Stimulated activated CD4-positive, alpha-beta T cell treated with anti-CD3 and anti-CD28 coated beads, Interleukin-15, amount 100 ng/mL, for 1 hour (primary cell): ENCODE results near the gene ZNF407.

Experiments used
- DNase-seq, 2 donors: peaks; one replicate each; pipeline ENCODE4 v3.0.0-alpha.2; 2020; ENCODE audit warnings: low read depth in 1 of 2, low spot score in 1 of 2

The ZNF407 gene

DNA sequence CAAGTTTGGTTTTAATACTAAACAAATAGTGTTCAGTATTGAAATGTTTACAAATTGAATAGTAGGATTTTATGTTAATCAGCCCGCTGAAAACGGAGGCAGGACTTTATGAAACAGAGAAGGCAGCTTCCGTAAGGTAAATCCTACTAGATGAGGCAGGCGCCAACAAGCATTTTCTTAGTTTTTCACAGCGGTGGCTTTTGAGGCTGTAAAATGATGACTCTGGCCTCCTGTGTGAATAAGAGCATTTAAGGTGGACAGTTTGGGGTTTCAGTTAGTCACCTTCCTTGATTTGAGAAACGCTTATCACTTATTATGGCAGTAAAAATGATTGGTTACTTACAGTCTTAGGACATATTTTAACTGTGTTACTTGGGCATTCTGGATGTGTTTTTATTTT is 398.4 kb downstream of the ZNF407 start:
- no peak for DNase-seq

DNA sequence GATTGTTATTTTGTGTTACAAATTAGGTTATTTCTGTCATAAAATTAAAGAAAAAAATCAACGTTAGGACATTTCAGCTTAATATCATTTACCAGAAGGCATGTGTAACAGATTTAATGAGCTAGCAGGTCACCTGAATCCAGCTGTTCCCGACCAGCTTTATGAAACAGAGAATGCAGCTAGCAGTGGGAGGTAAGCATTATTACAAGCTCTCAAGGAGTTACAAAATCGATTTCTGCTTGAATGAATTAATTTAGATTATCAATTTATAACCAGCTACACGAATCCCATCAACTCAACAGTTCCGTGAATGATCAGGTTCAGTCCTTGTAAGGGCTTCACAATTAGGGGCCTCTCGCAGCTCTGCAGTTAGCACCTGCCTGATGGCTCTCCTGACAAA is 399.3 kb downstream of the ZNF407 start:
- DNase-seq, result no peak

DNA sequence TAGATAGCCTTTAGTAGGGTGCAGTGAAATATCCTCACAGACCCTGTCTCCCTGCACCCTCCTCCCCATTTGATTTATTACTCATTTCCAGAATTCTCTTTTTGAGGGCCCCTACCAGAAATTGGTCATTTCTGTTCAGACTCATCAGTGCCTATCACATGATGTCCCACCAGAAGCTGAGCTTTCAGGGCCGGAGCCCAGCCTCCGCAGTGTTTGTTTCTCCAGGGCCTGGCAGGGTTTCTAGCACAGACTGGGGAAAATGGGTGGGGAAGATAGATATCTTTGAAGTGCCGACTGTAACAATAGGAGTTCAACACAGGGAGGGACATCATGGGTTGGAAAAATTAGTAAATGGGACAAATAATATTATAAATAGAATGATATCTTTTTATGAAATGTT is 403.2 kb downstream of the ZNF407 start:
- no peak for DNase-seq

DNA sequence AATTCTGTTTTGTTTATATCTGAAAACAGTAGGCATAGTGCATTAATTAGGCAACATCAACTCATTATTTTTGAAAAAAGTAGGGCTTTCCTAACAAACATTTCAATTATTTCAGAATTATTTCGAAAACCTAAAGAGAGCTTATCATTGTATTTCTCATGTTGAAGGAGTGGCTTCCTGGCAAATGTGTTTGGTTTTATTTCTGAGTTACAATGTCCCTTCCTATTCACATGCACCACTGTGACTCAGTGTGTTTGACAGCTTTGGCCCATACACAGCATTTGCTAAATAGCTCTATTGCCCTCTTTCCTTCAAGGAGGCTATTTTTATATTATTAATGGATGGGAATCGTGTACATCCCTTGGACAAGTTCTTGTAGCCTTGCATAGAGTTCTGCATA is 405.4 kb downstream of the ZNF407 start:
- DNase-seq, result no peak

DNA sequence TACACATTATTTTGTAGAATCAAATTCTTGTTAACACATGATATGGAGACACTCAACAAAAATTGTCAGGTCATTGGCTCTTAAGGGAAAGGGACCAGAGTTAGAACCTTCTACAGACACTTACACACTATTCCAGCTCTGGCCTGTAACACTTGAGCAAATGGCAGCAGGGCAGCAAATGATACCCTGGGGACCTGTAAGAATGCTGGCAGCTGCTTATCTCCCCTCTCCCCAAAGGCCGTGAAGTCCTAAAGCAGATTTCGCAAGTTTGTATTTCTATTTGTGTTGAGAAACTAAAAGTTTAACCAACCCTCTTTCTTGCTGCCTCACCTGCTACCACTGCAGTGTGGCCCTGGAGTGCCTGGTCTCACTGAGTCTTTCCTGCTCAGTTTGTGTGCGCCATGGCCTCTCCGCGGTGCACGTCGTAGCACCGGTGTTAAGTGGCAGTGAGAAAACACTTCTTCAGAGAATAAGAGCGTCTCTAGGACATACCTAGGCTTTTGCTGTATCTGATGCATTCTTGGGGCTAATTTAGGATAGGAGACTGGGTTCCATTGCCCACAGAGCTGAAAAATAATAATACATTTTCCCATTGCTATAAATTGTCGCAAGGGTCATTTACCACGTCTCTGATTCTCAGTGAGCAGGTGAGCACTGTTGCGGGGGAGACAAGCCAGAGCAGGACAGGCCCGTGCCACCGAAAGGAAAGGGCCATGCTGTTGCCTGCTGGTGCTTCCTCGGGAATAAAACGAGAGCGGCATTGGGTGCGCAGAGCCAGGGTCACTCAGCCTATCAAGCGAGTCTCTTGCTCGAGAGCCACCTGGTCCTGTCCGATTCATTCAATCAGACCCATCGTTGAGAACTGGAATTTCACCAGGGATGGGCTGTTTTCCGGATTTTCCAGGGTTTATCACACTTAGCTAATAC is 406.4 kb downstream of the ZNF407 start:
- DNase-seq, result no peak

DNA sequence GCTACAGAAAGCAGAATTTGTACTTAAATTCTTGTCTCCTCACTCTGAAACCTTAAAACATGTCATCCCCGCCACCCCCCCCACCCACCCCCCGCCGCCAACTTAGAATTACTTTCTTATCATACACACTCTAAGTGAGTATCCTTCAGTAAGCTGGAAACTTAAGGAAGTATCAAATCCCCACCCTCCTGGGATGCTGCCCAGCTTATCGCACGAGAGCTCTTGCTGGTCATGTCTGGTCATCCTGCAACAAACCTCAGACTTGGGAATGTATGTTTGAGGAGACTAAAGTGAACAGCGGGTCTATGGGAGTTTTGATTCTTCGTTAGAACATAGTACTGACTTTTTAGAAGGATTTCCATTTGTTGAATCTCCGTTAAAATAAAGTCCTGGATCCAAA is 408.0 kb downstream of the ZNF407 start:
- no peak for DNase-seq

DNA sequence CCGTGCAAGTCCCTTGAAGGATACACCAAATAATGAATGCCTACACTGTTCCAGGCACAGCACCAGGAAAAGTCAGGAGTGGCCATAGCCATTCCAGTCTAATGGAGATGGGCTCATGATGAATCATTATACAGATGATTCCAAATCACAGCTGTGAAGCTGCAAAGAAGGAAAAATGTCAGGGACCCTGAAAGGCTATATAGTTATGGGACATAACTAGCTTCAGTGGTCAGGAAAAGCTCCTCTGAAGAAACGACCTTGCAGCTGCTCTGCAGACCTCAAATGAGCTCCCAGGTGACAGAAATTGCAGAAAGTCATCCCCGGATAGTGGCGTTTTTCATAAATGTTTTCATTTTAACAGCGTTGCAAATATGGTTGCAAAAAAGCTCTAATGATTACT is 410.5 kb downstream of the ZNF407 start:
- DNase-seq, result no peak

DNA sequence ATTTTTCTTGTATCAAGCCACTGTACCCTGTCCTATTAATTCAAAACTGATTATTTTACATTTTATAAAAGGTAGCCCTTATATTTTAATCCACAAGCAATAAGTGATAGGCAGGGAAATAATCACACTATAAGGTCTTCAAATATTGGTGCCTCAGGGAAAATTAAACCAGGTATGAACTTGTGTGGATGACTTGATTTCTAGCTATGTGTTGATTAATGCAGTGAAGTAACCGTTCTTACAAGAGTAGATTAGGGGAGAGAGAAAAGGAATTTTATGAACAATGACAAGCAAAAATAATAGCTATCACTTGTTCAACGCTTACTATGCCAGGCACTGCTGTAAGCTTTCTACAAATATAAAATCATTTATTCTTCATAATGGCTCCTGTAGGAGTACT is 411.6 kb downstream of the ZNF407 start:
- DNase-seq, result no peak

DNA sequence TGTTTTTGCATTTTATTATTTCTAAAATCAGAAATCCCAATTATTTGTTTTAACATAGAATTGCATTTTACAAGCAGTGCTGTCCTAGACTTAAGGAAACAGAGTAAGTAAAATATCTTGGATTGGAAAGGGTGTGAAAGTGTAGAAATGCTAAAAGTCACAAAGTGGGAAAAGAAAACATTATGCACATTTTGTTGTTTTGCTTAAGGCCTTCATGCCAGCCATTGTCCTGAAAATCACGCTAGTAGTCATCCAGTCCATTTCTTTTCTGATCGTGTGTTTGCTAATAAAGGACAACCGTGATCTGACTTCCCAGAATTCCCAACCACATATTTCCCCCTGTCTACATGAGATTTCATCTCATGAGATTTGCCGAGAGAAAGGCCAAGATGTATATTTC is 412.2 kb downstream of the ZNF407 start:
- DNase-seq, result no peak

DNA sequence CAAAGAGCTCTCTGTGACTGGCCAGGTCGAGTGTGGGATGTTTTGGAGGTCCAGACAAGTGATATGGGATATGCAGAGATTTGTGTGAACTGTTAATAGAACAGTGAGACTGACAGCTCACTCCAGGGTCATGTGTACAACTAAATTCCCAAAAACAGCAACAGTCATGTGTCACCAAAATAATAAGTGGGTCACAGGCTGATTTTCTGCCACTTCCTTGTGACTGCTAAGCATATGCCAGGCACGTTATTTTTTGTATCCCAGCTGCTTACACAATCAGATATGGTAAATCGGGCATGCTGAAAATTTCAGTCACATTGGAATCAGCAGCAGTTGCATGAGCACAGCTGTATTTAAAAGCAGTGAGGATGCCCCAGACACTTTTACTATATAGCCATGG is 412.6 kb downstream of the ZNF407 start:
- no peak for DNase-seq

DNA sequence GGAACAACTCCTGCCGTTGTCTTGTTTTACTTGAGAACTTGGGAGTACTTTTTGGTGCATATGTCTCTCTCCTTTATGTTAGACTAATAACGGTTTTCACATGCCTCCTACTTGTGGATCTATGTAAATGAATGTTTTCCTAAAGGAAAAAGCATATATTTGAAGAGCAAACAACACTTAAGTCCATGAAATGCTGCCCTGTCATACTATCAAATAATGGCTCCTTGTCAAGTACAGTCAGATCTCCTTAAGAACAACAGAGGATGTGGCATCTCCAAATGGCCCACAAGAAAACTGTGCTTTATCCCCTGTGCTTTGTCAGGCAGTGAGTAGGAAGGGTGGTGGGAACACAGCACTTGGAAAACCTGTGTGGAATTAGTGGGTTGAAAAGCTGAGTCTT is 413.0 kb downstream of the ZNF407 start:
- DNase-seq, result no peak

DNA sequence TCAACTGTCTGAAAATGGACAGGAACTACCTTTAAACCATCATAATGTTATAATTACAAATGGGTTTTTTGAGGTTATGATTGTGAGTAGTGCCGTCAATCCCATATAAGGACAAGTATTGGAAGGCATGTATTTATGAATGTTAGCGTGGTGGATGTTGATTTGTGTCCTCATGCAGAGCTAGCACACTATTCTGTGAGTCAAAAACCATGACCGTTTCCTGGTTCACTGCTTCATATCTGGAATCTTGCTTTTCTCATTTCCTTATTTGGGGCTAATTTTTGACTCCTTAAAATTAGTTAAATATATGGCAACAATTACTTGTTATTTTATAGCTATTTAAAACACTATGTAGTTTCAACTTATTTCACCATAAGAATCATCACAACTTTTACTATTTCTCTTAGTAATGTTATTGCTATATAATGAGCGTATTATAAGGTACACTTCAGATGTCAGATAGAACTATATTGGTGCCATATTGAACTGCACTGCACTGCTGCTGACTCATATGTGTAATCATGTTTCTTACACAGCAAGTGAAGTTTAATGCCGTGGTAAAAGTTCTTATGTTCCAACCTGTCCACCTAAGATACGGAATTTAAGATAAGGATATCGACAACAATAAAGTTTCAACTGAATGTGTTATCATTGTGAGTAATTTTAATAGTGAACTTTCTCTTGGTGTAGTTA is 418.5 kb downstream of the ZNF407 start:
- DNase-seq, result no peak

DNA sequence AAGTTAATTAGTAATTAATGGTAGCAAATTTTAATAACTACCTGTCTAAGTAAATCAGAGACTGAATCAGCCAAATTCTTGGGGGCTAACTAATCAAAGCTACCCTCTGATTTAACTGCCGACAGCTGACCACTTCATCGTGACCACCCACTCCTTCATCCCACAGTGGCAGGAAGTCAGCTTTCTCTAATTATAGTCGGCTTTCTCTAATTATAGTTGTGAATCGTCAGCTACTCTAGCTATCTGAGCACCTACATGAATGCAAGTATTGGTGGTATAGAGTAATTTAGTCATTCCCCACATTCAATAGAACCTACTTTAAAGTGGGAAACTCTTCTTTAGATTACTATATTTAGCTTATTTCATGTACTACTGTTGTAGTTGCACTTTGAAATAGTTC is 425.8 kb downstream of the ZNF407 start:
- no peak for DNase-seq

DNA sequence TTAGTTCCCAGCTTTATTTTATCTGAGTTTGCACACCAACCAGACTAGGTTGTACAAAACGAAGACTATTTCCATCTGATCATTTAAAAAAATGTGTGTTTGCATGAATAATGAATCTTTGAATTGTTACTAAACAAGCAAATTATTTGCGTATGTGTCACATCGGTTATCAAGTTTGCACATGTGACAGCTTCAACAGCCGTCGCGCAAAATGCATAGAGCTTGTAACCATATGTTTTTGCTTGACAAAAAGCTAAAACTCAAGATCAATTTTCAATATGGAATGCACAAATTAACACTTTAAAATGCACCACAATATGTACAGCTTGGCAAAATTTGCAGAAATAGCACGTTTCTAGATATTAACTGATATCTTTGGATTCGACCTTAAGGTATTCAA is 427.2 kb downstream of the ZNF407 start:
- DNase-seq, result no peak

DNA sequence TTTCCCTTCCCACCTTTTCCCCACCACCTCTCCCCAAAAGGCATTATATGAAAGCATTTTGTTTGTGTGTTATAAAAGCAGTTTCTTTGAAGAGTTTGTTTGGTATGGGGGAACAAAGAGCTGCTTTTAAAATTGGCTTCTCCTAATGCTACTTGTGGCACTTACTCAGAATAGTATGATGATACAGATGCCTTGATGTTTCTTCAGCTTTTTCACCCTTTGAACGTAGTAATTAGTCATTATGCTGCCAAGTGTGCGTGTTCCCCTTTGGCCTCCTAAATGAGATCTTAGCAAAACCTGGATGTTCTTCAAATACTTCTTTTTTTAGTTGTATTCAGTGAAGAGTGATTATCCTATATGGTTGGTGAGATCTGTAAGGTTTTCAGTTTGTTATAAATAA is 427.9 kb downstream of the ZNF407 start:
- DNase-seq, result no peak

DNA sequence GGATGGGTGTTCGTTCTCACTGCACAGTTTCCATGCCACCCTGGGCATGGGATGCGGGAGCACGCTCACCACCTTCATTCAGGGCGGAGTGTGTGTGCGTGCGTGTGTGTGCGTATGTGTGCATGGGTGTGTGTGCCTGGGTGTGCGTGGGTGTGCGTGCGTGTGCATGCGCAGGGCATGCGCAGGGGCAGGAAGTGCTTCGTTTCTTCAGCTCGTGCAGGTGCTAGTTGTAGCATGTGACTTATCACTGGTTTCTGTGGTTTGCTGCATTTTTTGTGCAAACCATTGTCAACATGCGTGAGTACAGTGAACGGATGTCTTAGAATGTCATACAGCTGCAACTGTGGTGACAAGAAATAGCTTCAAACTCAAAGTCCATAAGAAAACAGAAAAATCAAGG is 431.8 kb downstream of the ZNF407 start:
- DNase-seq, result no peak

DNA sequence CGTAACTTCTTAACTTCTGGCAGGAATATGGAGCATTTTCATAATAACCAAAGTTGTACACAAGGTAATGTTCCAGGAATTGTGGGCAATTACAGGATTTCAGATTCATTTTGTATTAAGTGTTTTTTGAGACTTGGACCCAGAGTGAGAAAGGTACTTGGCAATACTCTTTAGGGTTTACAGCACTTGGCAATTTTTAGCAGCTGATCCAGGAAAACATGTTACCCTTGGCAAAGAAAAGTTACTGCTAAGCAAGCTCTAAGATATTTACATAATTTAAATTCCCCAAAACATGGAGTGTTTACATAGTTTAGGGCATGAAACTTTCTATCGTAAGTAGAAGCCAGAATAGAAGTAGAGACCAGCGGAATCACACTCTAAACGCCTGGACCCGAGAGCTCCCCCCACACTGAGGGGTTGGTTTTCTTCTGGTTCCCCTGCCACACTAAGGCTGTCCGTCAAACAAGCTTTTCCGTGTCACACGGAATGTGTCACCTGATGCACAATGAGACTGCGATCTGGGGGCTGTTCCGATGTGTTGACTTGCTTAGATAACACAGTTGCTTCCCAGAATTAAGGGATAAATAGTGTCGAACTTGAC is 434.1 kb downstream of the ZNF407 start:
- DNase-seq, result no peak

DNA sequence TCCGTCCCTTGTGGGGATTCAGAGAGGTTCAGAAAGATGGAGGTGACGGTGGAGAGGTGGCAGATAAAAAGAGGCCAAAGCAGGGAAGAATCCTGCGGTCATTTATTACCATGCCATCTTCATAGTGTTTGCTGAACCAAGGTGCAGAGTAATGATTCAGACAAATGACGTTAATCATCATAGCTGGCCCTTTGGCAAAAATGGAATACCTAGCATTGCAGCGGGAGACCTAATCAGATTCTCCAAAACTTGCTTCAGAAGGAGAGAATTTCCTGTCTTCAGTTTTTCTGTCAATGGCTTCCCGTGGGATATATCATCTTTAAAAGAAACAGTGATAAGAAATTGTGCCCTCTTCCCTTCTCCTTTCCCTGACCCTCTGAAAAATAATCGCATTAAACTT is 435.8 kb downstream of the ZNF407 start:
- no peak for DNase-seq

DNA sequence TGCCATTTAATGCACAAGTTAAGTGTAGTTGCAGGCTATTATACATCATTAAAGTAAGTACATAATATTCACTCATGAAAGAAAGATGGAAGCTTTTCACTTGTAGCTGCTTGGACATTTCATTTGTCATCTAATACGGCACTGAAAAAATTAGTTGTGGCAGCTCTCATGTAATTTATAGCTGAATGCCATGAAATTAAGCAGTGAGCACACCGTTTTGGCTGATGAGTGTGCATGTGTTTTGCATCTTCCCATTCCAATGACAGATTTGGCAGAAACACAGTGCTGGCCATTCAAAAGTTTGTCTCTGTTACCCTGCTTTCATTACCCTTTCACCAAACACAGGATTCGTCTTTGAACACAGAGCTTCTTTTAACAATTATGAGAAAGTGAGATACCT is 437.3 kb downstream of the ZNF407 start:
- no peak for DNase-seq

DNA sequence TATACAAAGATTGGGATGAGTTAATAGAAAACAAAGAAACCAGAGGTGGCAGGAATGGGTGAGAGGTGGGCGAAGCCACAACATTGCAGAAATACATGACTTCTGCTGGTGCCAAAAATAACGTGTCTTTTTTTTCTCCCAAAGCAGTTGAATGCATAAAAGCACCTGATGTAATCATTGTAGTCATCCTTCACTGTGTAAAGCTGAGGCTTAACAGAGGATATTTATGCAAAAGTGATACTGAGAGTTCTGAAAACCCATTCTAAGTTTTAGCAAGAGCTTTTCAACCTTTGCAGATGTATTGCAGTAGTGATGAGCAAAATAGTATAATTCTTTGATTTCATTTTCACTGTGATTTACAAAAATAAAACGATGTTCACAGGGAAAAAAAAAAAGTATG is 438.3 kb downstream of the ZNF407 start:
- DNase-seq, result no peak

DNA sequence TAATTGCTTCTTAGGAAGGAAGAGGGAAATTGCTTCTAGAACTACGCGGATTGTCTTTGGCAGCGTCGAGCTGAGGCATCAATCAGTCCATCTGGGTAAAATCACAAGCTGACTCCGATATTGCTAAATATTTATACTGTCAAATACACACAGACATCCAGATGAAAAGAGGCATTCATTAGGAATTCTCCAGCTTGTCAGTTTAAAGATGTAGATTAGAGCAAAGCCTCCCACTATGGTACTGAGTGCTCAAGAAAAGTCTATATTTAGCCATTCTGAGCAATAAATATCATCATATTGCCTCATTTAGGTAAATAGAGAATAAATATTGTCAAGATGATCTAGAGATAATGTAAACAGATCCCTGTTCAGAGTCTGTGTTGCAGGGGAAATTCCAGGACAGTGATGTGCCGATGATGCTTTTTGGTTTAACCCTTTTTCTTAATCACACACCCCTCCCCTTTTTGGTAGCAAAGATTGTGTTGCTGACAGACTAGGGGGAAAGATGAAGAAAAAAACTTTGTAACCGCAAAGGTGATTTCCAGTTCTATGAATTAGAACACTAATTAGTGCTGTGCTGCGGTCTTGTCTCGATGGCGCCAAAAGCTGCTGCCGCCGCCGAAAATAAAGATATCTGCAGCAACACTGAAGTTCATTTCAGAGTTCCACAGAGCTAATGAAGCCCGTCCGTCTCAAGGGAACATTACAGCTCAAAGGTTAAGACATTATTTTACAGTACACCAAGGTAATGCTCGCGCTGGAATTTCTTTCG is 439.4 kb downstream of the ZNF407 start:
- DNase-seq, result no peak

DNA sequence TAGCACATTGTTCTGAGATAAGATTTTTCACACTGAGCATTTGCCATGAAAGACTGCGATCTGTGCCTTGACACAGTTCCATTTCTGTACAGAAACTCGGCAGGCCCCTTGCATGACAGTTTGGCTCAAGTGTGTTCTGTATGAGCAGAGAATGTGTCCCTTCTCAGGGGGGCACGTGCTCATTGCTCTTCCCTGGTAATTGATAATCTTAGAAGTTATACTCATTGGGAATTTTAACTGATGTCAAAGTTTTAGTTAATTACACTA is 440.0 kb downstream of the ZNF407 start:
- no peak for DNase-seq
